Stimulated activated CD4-positive, alpha-beta T cell treated with anti-CD3 and anti-CD28 coated beads, Interleukin-12 subunit alpha, Interleukin-12 subunit beta, amount 100 ng/mL, for 48 hours (primary cell): ENCODE data around the gene RAET1G.
A peak's percentile ranks its signal among the peaks of the same experiment; 100 is the strongest.
"Not testable (repeated sequence)": the region's sequence is repeated elsewhere in the genome, so short reads cannot be mapped to it uniquely, and the experiment has no call there.

Source experiments
- DNase-seq, 3 donors: peaks; one replicate each; pipeline ENCODE4 v3.0.0-alpha.2; 2020; ENCODE audit warnings: low read depth in 2 of 3, low spot score in 1 of 3

Gene RAET1G, protein sequence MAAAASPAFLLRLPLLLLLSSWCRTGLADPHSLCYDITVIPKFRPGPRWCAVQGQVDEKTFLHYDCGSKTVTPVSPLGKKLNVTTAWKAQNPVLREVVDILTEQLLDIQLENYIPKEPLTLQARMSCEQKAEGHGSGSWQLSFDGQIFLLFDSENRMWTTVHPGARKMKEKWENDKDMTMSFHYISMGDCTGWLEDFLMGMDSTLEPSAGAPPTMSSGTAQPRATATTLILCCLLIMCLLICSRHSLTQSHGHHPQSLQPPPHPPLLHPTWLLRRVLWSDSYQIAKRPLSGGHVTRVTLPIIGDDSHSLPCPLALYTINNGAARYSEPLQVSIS

DNA sequence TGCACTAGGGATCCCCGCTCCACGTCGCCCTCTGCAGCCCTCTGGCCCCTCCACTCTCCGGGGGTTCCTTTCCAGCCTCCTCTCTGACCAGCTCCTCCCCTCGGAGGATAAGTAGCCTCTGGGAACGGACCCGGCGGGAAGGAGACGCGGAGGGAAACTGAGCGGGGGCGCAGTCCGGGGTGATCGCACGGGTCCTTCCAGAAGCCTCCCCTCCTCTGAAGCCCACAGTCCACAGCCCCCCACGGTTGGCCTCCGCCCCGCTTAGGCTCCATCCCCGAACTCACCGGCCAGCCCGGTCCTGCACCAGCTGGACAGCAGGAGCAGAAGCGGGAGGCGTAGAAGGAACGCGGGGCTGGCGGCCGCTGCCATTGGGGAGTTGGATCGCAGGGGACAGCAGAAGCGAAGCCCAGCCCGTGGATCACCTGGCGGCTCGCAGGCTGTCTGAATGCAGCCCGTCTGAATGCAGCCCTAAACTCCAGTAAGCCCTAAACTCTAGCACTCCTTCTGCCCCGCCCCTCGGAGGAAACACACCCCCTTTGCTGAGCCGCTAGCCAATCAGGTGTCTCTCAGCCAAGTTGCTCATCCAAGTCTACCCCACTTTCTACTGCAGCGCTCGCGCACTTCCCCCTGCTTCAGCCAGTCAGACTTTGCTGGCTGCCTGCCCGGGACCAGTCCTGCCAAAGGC lies at the start of gene RAET1G:
Gene RAET1G, minus strand, starts transcription at position 480 of the 685 bp plus-strand sequence. Its CDS starts 111 bp downstream, at position 369.
- peak; percentile 72 to 77 (median 77) for DNase-seq

- no peak for DNase-seq
Observed at GRCh38 chr6:149969635-149970034, 46.7 kb upstream of the RAET1G start.

- DNase-seq: not testable (repeated sequence)
Observed at GRCh38 chr6:149968909-149969308, 46.0 kb upstream of the RAET1G start.

DNA sequence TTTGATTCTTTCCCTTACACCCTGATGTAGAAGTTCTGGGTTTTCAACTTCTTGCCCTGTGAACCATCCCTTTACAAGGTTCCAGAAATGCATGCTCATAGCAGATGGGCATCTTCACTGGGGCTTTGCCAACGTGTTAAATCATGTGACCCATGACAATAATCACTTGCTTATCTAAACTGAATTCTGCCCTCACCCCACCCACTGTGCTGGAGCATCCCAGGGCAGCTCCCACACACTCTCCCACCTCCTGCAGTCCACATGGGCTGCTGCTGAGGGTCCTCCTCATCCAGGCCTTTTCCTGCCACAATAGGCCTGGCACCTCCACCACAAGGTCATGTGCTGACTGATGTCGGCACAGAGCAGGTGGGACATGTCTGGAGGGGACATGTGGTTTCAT lies 45.1 kb upstream of the RAET1G start:
- not testable (repeated sequence) for DNase-seq

DNA sequence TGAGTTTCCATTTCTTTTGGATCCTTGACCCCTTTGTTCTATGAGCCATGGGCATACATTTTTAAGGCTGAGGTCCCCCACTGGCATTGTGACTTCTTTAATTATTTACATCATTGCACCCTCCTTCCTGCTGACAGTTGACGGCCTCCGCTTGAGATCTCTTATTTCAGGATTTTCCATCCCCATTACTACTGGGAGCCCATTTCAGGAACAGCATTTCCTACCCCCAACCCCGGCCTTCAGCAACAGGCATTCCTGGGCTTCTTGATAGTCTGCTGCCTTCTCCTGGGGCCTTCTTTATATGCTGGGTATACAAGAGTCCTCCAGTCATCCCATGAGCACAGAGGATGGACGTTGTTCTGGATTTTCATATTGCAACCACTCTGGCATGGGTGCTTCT lies 44.7 kb upstream of the RAET1G start:
- no peak for DNase-seq

DNA sequence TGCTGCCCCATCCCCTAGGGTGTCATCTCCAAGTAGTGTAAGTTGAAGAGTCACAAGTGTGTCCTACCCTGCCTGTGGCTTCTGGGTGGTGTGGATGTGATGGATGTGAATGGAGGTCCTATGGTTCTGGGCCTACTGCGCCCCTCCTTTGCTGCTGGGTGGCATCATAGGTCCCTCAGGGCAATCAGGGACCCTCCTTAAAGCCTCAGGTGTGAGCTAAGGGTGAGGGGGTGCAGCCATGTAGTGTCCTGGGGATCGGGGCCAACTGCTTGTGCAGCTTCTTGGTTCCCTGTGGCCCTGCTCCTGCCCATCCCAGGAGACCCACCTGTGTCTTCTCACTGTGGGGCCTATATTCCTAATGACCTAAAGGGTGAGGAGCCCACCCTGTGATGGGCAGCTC lies 43.4 kb upstream of the RAET1G start:
- not testable (repeated sequence) for DNase-seq

GRCh38 chr6:149965194-149966020 lies 42.5 kb upstream of the RAET1G start:
- no peak for DNase-seq

DNA sequence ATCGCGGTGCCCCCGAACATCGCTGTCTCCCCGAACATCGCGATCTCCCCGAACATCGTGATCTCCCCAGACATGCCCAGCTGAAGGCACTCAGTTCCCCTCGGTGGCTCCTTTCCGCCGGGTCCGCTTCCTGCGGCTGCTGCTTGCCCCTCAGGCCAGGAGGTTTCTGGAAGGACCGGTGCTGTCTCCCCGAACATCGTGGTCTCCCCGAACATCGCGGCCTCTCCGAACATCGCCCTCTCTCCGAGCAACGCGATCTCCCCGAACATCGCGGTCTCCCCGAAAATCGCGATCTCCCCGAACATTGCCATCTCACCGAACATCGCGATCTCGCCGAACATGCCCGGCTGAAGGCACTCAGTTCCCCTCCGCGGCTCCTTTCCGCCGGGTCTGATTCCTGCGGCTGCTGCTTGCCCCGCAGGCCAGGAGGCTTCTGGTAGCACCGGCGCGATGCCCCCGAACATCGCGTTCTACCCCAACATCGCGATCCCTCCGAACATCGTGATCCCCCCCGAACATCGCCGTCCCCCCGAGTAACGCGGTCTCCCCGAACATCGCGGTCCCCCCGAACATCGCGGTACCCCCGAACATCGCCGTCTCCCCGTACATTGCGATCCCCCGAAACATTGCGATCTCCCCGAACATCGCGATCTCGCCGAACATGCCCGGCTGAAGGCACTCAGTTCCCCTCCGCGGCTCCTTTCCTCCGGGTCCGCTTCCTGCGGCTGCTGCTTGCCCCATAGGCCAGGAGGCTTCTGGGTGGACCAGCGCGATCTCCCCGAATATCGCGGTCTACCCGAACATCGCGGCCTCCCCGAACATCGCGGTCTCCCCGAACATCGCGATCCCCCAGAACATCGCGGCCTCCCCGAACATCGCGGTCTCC lies 41.6 kb upstream of the RAET1G start:
- DNase-seq: no peak

DNA sequence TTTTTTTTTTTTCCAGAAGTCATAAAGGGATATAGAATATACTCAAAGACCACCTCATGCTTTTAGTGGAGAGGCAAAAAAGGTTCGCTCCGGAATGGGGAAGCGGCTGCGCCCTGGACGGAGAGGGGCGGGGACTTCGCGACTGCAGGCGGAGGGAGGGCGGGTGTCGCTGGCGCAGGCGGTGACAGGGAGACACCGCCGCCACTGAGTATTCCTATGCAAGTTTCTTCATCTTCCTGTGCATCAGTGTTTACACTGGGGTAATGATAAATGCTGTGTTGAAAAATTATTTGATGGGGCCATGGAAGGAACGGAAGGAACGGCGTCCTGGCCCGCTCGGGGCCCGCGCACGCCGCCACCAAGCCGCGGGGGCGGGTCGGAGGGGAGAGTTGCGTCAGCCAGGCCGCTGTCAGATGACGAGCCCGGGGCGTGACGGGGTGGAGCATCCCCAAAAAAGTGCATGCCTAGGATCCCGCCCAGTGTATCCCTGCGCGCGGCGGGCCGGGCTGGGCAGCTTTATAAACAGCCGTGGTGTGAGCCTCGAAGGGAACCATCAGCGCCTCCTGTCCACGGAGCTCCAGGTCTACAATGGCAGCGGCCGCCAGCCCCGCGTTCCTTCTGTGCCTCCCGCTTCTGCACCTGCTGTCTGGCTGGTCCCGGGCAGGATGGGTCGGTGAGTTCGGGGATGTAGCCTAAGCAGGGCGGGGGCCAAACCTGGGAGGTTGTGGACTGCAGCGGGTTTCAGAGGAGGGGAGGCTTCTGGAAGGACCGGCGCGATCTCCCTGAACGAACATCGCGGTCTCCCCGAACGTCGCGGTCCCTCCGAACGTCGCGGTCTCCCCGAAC lies 40.8 kb upstream of the RAET1G start, which contains the start of gene ULBP1:
Gene ULBP1, plus strand, starts transcription at position 482 of the 846 bp plus-strand sequence. Its CDS starts 107 bp downstream, at position 589.
- DNase-seq: peak; percentile 72 to 84 (median 76)

- DNase-seq: peak in 2 of 3 donors; percentile 29 to 34
Observed at GRCh38 chr6:149963212-149963461, 40.2 kb upstream of the RAET1G start.

GRCh38 chr6:149962461-149963211 lies 39.7 kb upstream of the RAET1G start:
- no peak for DNase-seq

- DNase-seq: peak in 1 of 3 donors; percentile 26
Observed at GRCh38 chr6:149961728-149962425, 39.0 kb upstream of the RAET1G start.

DNA sequence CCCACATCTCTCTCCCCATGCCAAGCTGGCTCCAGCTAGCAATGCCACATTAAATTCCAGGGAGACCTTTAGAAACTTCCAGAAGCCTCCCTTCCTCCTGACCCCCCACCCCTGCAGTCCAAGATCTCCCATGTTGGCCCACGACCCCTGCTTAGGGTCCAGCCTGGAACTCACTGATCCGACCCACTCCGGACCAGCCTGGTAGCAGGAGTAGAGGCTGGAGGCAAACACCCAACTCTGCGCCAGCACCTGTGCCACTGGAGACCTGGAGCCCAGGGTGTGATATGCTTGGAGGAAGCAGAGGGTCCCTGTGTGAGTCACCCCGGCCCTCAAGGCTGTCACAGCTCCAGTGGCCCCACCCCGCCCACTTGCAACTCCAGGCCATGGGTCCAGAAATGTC lies 37.6 kb upstream of the RAET1G start:
- no peak for DNase-seq

DNA sequence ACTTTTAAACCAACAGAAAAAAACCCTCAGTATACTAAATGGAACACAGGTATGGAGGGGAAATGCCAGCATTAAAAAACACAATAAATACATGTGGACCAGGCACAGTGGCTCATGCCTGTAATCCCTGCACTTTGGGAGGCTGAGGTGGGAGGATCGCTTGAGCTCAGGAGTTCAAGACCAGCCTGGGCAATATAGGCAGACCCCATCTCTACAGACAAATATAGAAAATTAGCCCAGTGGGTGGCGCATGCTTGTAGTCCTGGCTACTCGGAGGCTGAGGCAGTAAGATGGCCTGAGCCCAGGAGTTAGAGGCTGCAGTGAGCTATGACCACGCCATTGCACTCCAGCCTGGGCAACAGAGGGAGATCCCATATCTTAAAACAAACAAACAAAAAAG lies 36.9 kb upstream of the RAET1G start:
- DNase-seq: not testable (repeated sequence)

GRCh38 chr6:149958124-149958523 lies 35.2 kb upstream of the RAET1G start:
- DNase-seq: not testable (repeated sequence)

- DNase-seq: not testable (repeated sequence)
Observed at GRCh38 chr6:149955654-149956317, 32.9 kb upstream of the RAET1G start.

GRCh38 chr6:149954984-149955653 lies 32.2 kb upstream of the RAET1G start:
- not testable (repeated sequence) for DNase-seq
